Measurements from ENCODE around the gene APRT.

The APRT gene

DNA sequence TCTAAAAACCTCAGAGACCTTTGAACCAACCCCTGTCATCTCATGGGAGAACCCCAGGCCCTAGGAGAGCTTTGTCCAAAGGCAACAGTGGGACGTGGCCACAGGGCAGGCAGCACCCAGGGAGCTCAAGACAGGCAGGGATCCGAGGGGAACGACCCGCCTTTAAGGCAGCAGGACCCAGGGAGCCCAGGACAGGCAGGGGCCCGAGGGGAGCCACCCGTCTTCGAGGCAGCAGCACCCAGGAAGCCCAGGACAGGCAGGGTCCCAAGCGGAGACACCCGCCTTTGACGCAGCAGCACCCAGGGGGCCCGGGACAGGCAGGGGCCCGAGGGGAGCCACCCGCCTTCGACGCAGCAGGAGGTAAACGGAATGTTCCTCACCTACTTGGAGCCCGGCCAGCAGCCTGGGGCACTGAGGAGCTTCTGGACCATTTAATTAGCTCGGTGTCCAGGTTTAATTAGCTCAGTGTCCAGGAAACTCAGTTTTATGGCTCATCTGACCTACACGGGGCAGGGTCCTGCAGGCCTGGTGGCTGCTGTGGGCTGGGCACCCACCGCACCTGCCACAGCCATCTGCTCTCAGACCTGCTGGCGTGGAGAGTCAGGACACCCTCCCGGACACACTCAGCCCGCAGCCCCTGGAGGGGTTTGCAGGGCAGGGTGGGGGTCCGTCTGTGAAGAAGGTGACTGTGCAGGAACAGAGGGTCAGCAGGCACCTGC is 51.1 kb downstream of the APRT start:
- Histone ChIP-seq H3K4me1 (ENCODE audit: control insufficient read depth, insufficient read depth, low read length, unreplicated experiment) (no peaks in the 10 kb centered on the region), H3K27ac (ENCODE audit: low read depth, low read length) (no peak overlapping the region), H3K4me3 (ENCODE audit: low read depth, low read length) (no peak overlapping the region), H3K79me2 (ENCODE audit: control insufficient read depth, insufficient read depth, low read length, unreplicated experiment) (peaks cover 91% of the 10 kb centered on the region), H3K27me3 (ENCODE audit: insufficient read depth, low read length) (no peaks in the 10 kb centered on the region), H2AFZ (ENCODE audit: low read length, unreplicated experiment) (no peak overlapping the region), H3K36me3 (ENCODE audit: insufficient read depth, low read length) (no peaks in the 10 kb centered on the region)

DNA sequence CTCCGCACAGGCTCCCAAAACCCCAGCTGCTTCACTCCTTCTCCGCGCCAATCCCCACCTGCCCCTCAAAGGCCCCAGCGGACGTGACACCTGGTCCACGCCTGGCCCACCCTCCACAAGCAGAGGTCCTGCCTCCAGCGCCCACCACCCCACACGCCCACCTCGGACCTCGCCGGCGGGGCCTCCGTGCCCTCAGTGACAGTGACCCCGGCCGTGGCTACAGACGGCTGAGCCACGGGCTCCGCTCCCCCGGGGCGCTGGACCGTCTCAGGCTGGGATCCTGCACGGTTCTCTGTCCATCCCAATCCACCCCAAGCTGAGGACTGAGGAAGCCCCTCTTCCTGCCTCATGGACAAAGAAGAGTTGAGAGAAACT is 51.8 kb downstream of the APRT start:
- Histone ChIP-seq H3K27ac (ENCODE audit: low read depth, low read length) (no peak overlapping the region), H3K4me1 (ENCODE audit: control insufficient read depth, insufficient read depth, low read length, unreplicated experiment) (no peaks in the 10 kb centered on the region), H3K36me3 (ENCODE audit: insufficient read depth, low read length) (no peaks in the 10 kb centered on the region), H2AFZ (ENCODE audit: low read length, unreplicated experiment) (no peak overlapping the region), H3K4me3 (ENCODE audit: low read depth, low read length) (no peak overlapping the region), H3K27me3 (ENCODE audit: insufficient read depth, low read length) (no peaks in the 10 kb centered on the region), H3K79me2 (ENCODE audit: control insufficient read depth, insufficient read depth, low read length, unreplicated experiment) (peaks cover 91% of the 10 kb centered on the region)

Measured in ACC112 (cell line).